NCI-H345 treated with DMSO at 0.1 percent for 48 hours (cell line): ENCODE measurements around the gene RIMKLB.

Source experiments
- DNase-seq: peaks from one replicate; lab custom pipeline; 2025; ENCODE audit not compliant: unreplicated experiment; lab: John Stamatoyannopoulos, UW

RIMKLB gene, protein sequence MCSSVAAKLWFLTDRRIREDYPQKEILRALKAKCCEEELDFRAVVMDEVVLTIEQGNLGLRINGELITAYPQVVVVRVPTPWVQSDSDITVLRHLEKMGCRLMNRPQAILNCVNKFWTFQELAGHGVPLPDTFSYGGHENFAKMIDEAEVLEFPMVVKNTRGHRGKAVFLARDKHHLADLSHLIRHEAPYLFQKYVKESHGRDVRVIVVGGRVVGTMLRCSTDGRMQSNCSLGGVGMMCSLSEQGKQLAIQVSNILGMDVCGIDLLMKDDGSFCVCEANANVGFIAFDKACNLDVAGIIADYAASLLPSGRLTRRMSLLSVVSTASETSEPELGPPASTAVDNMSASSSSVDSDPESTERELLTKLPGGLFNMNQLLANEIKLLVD

DNA sequence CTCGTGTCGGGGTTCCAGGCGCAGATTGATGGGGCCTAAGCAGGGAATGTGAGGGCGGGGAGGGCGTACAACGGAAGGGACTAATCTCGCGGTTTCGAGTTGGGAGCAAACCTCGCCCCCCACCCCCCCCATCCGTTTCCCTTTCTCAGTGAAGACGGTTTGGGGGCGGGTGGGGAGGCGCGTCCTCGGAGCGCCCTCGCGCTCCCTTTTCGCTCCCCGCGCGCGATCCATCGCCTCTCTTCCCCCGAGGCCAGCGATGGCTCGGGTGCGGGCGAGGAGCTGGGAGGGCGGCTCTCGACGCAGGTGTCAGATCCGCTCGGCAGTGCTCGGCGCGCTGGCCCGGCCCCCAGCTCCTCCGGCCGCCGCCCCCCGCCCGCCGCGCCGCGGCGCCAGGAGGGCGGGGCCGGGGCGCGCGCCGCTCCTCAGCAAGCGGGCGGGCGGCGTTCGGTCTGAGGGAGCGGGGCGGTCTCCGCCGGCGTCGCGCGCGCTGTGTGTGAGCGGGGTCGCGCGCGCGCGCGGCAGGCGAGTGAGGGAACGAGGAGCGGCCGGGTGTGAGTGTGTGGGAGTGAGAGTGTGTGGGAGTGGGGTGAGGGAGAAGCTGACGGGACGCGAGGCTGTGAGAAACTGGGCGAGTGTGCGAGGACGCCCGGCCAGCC is at the start of gene RIMKLB:
TSS of gene RIMKLB (plus strand) at position 516 of the 656 bp plus-strand sequence. CDS start 15,876 bp downstream, outside the sequence.
- DNase-seq: peak; percentile 62

DNA sequence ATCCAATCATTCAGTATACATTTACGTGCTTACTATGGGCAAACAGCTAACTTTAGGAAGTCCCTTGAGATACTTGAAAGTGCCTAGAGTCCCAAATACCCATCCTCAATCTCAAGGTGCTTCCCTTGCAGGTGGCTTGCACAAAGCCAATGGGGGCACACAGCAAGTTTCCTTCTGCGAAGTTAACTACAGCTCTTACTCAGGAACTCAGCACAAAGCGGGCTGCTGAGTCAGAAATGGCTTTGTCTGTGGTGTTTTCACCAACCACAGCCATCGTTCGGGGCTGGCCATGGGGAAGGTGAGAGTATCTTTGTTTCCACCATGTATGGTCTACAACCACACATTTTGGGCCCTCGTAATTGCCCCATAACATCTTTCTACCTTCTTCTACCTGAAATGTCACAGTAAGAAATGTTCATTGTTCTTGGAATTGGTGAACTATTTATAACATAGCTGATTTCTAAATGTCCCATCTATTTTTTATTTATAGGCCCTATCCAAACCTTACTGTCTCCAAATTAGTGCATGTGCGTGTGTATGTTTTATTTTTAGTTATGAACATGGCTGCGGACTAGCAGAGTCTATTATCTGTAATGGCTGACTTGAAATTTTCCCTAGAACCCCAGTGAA is 49.1 kb upstream of the RIMKLB start:
- DNase-seq: no peak

- DNase-seq: no peak
These were observed 42.4 kb upstream of the RIMKLB start for GRCh38 chr12:8655421-8655820.

- no peak for DNase-seq
These were observed 39.4 kb upstream of the RIMKLB start for GRCh38 chr12:8658346-8658745.

- DNase-seq: no peak
These were observed 36.8 kb upstream of the RIMKLB start for GRCh38 chr12:8661016-8661415.

GRCh38 chr12:8661751-8662150 is 36.0 kb upstream of the RIMKLB start:
- no peak for DNase-seq

DNA sequence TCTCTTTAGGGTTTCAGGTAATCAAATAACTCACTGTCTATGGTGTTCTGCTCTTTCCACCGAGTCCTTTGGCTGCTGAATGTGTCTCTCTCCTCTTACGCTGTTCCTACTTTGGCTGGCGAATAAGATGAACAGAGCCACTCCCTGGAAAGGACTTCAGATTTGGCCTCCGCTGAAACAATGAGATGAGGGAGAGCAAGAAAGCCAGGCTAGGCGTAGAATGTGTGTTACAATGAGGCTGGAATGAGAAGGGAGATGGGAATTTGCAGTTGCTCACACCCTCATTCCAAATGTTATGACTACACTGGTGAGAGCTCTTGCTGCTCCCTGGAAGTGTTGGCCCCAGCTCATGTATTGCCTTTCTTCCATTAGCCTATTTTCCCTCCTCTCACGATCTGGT is 35.2 kb upstream of the RIMKLB start, which contains the start of gene MFAP5:
TSS of gene MFAP5 (minus strand) at position 234 of the 400 bp plus-strand sequence. CDS start 722 bp downstream, outside the sequence.
- DNase-seq: no peak

DNA sequence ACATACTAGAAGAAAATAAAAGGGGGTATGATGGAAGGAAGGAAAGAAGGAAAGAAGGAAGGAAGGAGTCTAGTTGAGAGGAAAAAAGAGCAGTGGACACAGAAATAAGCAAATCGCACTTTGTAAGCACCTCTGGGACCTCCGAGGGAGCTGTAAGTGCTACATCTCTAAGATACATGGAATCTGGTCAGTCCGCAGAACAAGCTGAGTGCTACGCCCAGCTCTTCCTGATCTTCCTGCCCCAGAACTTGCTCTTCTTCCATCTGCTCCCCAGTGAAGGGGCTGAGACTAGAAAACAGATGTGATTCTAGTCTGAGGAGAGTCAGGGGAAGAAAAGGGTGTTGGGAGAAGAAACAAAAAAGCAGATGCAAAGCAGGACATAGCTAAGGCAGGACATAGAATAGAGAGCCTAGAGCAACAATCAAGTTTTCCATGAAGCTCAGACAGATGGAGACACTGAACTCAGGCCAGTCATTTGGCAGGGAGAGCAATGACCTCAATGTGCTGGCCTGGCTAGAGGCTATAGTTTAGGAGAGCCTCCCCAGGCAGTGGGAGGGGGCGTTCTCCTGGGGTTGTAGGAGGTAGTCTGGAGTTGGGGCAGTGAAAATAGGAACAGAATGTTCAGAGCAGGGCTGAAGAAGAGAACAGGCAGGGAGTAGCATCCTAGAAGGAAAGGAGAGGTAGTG is 33.4 kb upstream of the RIMKLB start:
- DNase-seq: no peak

DNA sequence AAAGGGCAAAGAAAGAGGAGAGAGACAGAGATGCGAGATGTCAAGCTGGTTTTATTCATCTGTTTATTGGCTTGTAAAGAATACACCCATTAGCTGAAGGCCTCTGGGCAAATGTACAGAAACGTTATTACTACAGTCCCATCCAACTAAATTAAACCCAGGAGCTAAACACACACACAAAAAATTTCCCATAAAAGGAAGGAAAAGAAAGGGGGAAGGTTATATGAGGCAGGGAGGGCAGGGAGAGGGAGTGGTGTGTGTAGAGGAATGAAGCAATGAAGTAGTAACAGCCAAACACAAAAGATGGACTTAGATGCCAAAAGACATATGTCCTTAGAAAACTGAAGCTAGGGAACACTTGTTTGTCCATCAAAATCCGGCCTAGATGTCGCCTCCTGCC is 32.0 kb upstream of the RIMKLB start:
- no peak for DNase-seq

DNA sequence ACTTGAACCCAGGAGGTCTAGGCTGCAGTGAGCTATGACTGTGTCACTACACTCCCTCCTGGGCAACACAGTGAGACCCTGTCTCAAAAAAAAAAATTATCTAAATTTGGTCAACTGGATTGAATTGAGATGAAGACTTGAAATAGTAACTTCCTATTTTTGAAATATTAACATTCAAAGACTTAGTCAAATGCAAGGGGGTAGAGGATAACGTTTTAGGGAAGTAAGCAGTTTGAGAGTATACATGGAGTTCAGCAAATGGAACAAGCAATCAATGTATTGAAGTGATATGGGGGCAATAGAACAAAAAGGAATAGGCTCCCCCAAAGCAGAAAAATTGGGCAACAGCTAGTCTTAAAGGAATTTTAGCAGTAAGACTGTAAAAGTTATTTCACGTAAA is 30.5 kb upstream of the RIMKLB start:
- DNase-seq: no peak

GRCh38 chr12:8668441-8668840 is 29.4 kb upstream of the RIMKLB start:
- DNase-seq: no peak

GRCh38 chr12:8672381-8672780 is 25.4 kb upstream of the RIMKLB start:
- DNase-seq: no peak

- no peak for DNase-seq
These were observed 22.2 kb upstream of the RIMKLB start for GRCh38 chr12:8675591-8676036.

DNA sequence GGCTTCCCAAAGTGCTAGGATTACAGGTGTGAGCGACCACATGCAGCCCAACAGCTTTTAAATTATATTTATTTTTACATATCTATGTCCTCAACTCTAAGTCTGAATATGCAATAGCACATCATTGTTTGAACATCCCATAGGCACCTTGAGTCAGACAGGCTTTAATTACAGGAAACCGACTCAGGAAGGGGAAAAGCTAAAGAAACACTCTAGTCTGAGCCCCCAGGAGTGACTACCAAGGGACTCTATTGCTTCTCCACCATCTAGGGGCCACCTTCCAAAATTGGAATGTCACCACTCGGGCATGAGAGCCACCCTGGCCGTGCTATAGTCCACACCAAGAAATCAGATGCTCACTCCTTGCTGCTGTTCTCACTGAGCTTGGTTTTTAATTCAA is 21.1 kb upstream of the RIMKLB start:
- DNase-seq: no peak

DNA sequence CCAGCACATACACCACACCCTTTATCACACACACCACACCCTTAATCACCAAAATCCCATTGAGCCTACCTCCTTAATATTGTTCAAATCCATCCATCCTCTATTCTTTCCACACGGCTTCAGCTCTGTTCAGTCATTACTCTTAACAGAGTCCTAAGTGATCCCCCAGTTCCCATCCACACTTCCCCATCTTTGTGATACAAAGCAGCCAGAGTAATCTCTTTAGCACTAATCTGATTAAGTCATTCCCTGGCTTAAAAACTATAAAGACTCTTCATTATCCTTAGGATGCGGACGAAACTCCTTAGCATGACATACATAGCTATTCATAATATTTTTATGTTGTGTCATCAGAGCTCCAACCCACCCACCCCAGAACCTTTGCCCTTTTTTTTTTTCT is 20.4 kb upstream of the RIMKLB start:
- no peak for DNase-seq

GRCh38 chr12:8678661-8679111 is 19.1 kb upstream of the RIMKLB start:
- no peak for DNase-seq

- DNase-seq: no peak
These were observed 17.3 kb upstream of the RIMKLB start for GRCh38 chr12:8680533-8680932.

GRCh38 chr12:8681129-8681884 is 16.5 kb upstream of the RIMKLB start:
- DNase-seq: peak; percentile 2

DNA sequence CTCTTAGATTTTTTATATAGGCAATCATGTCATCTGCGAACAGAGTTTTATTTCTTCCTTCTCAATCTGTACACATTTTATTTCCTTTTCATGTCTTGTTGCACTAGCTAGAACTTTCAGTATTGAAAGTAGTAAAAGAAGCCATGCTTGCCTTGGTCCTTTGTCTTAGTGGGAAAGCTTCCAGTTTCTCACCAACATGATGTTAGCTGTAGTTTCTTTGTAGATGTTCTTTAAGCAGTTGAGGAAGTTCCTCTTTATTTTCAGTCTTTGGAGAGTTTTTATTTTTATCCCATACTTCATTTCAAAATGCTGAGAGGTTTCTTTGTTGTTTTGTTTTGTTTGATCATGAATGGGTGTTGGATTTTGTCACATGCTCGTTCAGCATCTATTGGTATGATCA is 12.7 kb upstream of the RIMKLB start:
- no peak for DNase-seq

DNA sequence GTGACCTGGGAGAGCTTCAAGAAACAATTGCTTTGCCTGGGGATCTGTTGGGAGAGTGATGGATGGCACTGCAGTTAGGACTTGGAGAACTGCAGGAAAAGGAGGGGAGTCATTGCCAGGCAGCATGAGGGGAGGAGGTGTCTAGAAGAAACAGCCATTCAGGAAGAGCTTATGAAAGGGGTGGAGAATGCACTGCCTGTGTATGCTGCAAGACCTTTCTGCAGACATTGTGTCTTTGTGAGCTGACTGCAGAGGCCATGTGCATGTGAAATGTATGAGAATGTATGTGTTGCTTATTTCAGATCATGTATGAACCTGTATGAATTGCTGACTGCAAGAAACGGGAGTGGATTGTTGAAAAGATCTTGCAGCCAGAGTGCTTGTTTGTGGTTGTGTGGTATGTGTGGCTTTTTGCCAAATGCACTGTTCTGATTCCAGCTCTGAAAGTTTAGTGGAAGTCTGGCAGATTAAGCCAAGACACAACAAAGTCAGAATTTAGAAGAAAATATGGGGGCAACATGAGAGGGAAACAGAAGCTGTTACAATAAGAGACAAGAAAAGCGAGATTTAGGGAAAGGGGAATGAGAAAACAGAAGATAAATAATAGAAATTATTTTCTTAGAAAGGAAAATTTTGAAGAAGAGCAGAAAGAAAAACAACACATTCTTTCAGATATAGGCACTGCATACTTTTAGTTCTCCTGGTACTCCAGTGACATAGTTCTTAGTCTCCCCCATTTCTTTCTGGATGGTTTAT is 9.8 kb upstream of the RIMKLB start:
- peak; percentile 2 for DNase-seq
